Purkinje cell (primary cell): ENCODE measurements around the gene INTS13. TPM values are rescaled to one million over a fixed set of nuclear protein-coding genes. Genes with fewer than 3 reads are reported as not detected.

Experiments
- polyA plus RNA-seq: library from polyadenylated mRNA; unstranded; fragments of >200 nt; fragmentation: Nextera tagmentation; gene quantifications from 2 replicates; pipeline ENCODE4 v1.2.1, GENCODE V29; 2014

Gene INTS13
- polyA plus RNA-seq = 12.1 and 27.9 TPM in 2 replicates

GRCh38 chr12:26937863-26938700, at the start of gene INTS13, which contains the start of gene FGFR1OP2:
Gene INTS13 (minus strand): TSS chr12:26937981. CDS start chr12:26936803, 1,178 bp downstream.
Gene FGFR1OP2 (plus strand): TSS chr12:26938470. CDS start chr12:26954159, 15,689 bp downstream.

Other genes with a start within 250 kb of the INTS13 start
- gene ITPR2, start 104.8 kb downstream of the INTS13 start, polyA plus RNA-seq = 9.3 and 10.9 TPM in 2 replicates
- gene FGFR1OP2, start 489 bp upstream of the INTS13 start, polyA plus RNA-seq = 20.9 and 34.8 TPM in 2 replicates
- 37.3 and 45.4 TPM in 2 replicates for gene TM7SF3, start 76.4 kb upstream of the INTS13 start, polyA plus RNA-seq
- gene MED21, start 84.6 kb upstream of the INTS13 start, polyA plus RNA-seq = 44.3 and 53.7 TPM in 2 replicates
- 0.27 TPM in 1 of 2 replicates, not detected in the other for gene C12orf71, start 144.6 kb upstream of the INTS13 start, polyA plus RNA-seq